ENCODE measurements around the gene MARCKSL1.

Gene MARCKSL1

GRCh38 chr1:32372149-32372756, 36.2 kb upstream of the MARCKSL1 start:
- no peak for DNase-seq (ENCODE audit: extremely low spot score)
- TF ChIP-seq TARDBP (IDR thresholded peaks at IDR 0.05) (no peak), PKNOX1 (IDR thresholded peaks at IDR 0.05) (no peak), HDGF (IDR thresholded peaks at IDR 0.05; ENCODE audit: borderline replicate concordance) (no peak), ZNF384 (IDR thresholded peaks at IDR 0.05) (no peak), LEF1 (IDR thresholded peaks at IDR 0.05; ENCODE audit: borderline replicate concordance) (no peak), L3MBTL2 (conservative IDR thresholded peaks at IDR 0.05) (no peak), FOXM1 (IDR thresholded peaks at IDR 0.05; ENCODE audit: borderline replicate concordance) (no peak), FOXA1 (IDR thresholded peaks at IDR 0.05) (no peak), ARNT (IDR thresholded peaks at IDR 0.05) (no peak), CTBP1 (IDR thresholded peaks at IDR 0.05; ENCODE audit: borderline replicate concordance) (no peak), NFRKB (IDR thresholded peaks at IDR 0.05) (no peak), BHLHE40 (IDR thresholded peaks at IDR 0.05; ENCODE audit: borderline replicate concordance) (no peak), ELF4 (IDR thresholded peaks at IDR 0.05) (no peak), SUZ12 (IDR thresholded peaks at IDR 0.05) (no peak), SP1 (IDR thresholded peaks at IDR 0.05) (no peak)
- POLR2A ChIA-PET: interaction anchor here (1.5 kb wide), 1 partner anchor 22 kb away, joined by 6 read pairs; the partner anchor contains the start of gene BSDC1
- CTCF ChIA-PET: interaction anchor here (1.0 kb wide), 1 partner anchor 157 kb away, joined by 4 read pairs; no protein-coding TSS in a partner anchor

- ChIA-PET CTCF (interaction anchor here (0.6 kb wide), 1 partner anchor 81 kb away, joined by 3 read pairs; no protein-coding TSS in a partner anchor), POLR2A (interaction anchor here (1.0 to 1.4 kb wide), 3 partner anchors 11 to 26 kb away, joined by 4 to 5 read pairs (median 4); partner anchors contain the start of gene BSDC1)
- DNase-seq (ENCODE audit: extremely low spot score): no peak
- TF ChIP-seq CTBP1 (IDR thresholded peaks at IDR 0.05; ENCODE audit: borderline replicate concordance) (no peak), LEF1 (IDR thresholded peaks at IDR 0.05; ENCODE audit: borderline replicate concordance) (no peak)
These were observed 32.0 kb upstream of the MARCKSL1 start for GRCh38 chr1:32367912-32368635.

GRCh38 chr1:32365445-32365844, 29.4 kb upstream of the MARCKSL1 start:
- ChIA-PET CTCF (no interaction called here), POLR2A (interaction anchor here (0.9 to 1.7 kb wide), 3 partner anchors 13 to 29 kb away, joined by 3 to 4 read pairs (median 4); partner anchors contain the start of gene BSDC1)
- no peak for TF ChIP-seq ARNT (IDR thresholded peaks at IDR 0.05)
- no peak for TF ChIP-seq L3MBTL2 (conservative IDR thresholded peaks at IDR 0.05)
- no peak for TF ChIP-seq FOXA1 (IDR thresholded peaks at IDR 0.05)
- no peak for TF ChIP-seq NFRKB (IDR thresholded peaks at IDR 0.05)
- no peak for TF ChIP-seq ZNF384 (IDR thresholded peaks at IDR 0.05)
- TF ChIP-seq SP1 (IDR thresholded peaks at IDR 0.05): no peak
- TF ChIP-seq HDGF (IDR thresholded peaks at IDR 0.05; ENCODE audit: borderline replicate concordance): no peak
- DNase-seq (ENCODE audit: extremely low spot score): no peak

- DNase-seq (ENCODE audit: extremely low spot score): no peak
- POLR2A ChIA-PET: interaction anchor here (1.7 kb wide), 1 partner anchor 12 kb away, joined by 4 read pairs; no protein-coding TSS in a partner anchor
- CTCF ChIA-PET: no interaction called here
These were observed 28.8 kb upstream of the MARCKSL1 start for GRCh38 chr1:32364836-32365235.

GRCh38 chr1:32363713-32364112, 27.7 kb upstream of the MARCKSL1 start:
- ChIA-PET CTCF (interaction anchor here (1.0 kb wide), 1 partner anchor 148 kb away, joined by 4 read pairs; no protein-coding TSS in a partner anchor), POLR2A (interaction anchor here (0.6 to 1.9 kb wide), 2 partner anchors 14 to 42 kb away, joined by 4 read pairs; no protein-coding TSS in a partner anchor)
- DNase-seq (ENCODE audit: extremely low spot score): no peak
- TF ChIP-seq ZNF384 (IDR thresholded peaks at IDR 0.05) (no peak), TARDBP (IDR thresholded peaks at IDR 0.05) (no peak), SP1 (IDR thresholded peaks at IDR 0.05) (no peak), HDGF (IDR thresholded peaks at IDR 0.05; ENCODE audit: borderline replicate concordance) (no peak), NFRKB (IDR thresholded peaks at IDR 0.05) (no peak), CTBP1 (IDR thresholded peaks at IDR 0.05; ENCODE audit: borderline replicate concordance) (no peak), FOXK2 (IDR thresholded peaks at IDR 0.05) (no peak), FOXA1 (IDR thresholded peaks at IDR 0.05) (no peak), PKNOX1 (IDR thresholded peaks at IDR 0.05) (no peak), SUZ12 (IDR thresholded peaks at IDR 0.05) (no peak), LEF1 (IDR thresholded peaks at IDR 0.05; ENCODE audit: borderline replicate concordance) (no peak), L3MBTL2 (conservative IDR thresholded peaks at IDR 0.05) (no peak), FOXM1 (IDR thresholded peaks at IDR 0.05; ENCODE audit: borderline replicate concordance) (no peak), ELF4 (IDR thresholded peaks at IDR 0.05) (no peak), ARNT (IDR thresholded peaks at IDR 0.05) (no peak), BHLHE40 (IDR thresholded peaks at IDR 0.05; ENCODE audit: borderline replicate concordance) (no peak)

More at GRCh38 chr1:32364836-32365235, 28.8 kb upstream of the MARCKSL1 start:
- TF ChIP-seq CTBP1 (IDR thresholded peaks at IDR 0.05; ENCODE audit: borderline replicate concordance) (no peak), FOXK2 (IDR thresholded peaks at IDR 0.05) (no peak), NFRKB (IDR thresholded peaks at IDR 0.05) (no peak), TARDBP (IDR thresholded peaks at IDR 0.05) (no peak), BHLHE40 (IDR thresholded peaks at IDR 0.05; ENCODE audit: borderline replicate concordance) (no peak), SUZ12 (IDR thresholded peaks at IDR 0.05) (no peak), FOXA1 (IDR thresholded peaks at IDR 0.05) (no peak), PKNOX1 (IDR thresholded peaks at IDR 0.05) (no peak), ELF4 (IDR thresholded peaks at IDR 0.05) (no peak), LEF1 (IDR thresholded peaks at IDR 0.05; ENCODE audit: borderline replicate concordance) (no peak)

Data from HEK293T (cell line).